GM18505 (cell line): ENCODE results near the gene NAA15.
"Not testable (repeated sequence)": the region's sequence is repeated elsewhere in the genome, so short reads cannot be mapped to it uniquely, and the experiment has no call there.

Experiments used
- ATAC-seq: cut with Tn5 transposase; IDR thresholded peaks from one replicate; pipeline ENCODE4 v1.9.1; 2021; ENCODE audit not compliant: unreplicated experiment
- POLR2A ChIP-seq: IDR thresholded peaks from 4 replicates; pipeline ENCODE4 v1.6.1; 2011; ENCODE audit warnings: borderline replicate concordance; ENCODE audit not compliant: insufficient read depth, insufficient read length; ENCODE audit errors: extremely low read depth

NAA15 gene

GRCh38 chr4:139337612-139338011 is 36.3 kb downstream of the NAA15 start:
- ATAC-seq = no peak
- TF ChIP-seq POLR2A = no peak

DNA sequence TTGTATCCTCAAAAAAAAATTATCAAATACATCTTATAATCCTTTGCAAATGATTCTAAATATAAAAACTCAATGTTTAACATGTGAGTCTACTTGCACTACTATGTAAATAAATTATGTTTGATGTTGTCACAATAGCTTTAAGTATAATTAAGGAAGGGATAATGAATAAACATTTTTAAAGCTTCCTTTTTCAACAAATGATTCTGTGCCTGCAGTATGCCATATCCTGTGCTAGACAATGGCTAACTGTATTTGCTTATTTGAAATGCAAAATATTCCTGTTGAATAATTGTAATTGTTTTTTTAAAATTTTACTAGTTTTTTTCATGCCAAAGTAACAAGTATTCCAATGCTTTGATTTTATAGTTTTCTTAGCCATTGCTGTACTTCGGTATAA is 60.0 kb downstream of the NAA15 start:
- ATAC-seq = no peak
- no peak for TF ChIP-seq POLR2A

- TF ChIP-seq POLR2A = no peak
- ATAC-seq = no peak
Observed at GRCh38 chr4:139367421-139368090, 66.3 kb downstream of the NAA15 start.

DNA sequence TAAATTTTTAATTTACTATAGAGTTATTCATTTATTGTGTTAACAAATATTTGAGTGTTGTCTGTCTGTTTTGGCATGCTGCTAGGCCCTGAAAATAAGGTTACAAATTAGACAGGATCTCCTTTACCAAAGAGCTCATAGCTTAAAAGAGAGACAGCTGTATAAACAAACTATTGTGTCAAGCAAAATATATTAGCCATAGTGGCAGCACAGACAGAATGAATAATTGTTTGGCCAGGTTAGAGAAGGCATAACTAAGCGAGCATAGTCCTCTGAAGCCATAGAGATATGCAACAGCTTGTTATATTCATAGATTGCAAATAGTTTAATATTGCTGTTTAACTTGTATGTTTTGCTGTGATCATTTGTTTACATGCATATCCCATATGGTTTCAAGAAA is 67.7 kb downstream of the NAA15 start:
- ATAC-seq = no peak
- no peak for TF ChIP-seq POLR2A

GRCh38 chr4:139374251-139374650 is 72.9 kb downstream of the NAA15 start:
- TF ChIP-seq POLR2A = no peak
- ATAC-seq = no peak

DNA sequence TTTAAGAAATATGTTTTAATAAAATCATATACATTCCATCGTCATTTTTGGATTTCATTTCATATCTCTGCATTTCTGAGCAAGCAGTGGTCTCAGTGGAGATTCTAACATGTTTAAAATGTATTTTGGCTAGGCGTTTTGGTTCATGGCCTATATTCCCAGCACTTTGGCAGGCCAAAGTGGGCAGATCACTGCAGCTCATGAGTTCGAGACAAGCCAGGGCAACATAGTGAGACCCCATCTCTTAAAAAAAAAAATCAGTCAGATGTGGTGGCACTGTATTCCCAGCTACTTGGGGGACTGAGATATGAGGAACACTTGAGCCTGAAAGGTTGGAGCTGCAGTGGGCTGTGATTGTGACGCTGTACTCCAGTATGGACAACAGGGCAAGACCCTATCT is 85.1 kb downstream of the NAA15 start:
- no peak for TF ChIP-seq POLR2A
- no peak for ATAC-seq

- TF ChIP-seq POLR2A = no peak
- ATAC-seq = no peak
Observed at GRCh38 chr4:139389102-139389501, 87.8 kb downstream of the NAA15 start.

- TF ChIP-seq POLR2A = no peak
- no peak for ATAC-seq
Observed at GRCh38 chr4:139389991-139390390, 88.7 kb downstream of the NAA15 start.

DNA sequence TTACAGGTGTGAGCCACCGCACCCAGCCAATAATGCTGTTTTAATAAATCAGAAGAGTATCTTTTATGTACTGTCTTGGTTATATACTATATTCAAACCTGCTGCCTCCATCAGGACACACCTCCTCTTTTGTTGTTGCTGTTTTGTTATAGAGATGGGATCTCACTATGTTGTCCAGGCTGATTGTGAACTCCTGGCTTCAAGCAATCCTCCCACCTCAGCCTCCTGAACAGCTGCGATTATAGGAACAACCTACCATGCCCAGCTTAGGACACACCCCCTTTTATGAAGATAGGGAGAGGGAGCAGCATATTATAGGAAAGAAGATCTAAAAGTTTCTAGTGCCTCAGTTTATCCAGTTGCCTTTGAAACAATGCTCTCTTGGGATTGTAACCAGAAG is 90.4 kb downstream of the NAA15 start:
- TF ChIP-seq POLR2A = no peak
- ATAC-seq = no peak

DNA sequence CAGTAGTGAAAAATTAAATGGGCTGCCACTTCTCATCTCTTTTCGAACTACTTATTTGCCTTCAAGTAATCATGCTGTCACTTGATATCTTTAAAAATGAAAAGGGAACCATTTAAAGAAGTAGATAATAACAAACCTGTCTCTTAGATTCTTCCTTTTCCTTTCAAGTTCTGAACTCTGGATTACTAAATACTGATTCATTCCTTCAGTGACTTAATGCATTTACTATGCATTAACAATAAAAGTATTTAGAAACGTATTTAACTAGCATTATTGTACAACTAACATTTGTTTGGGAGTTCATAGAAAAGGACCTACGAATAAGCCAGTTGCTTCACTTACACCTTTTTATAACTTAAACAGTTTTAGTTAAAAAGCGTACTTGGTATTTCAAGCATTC is 91.5 kb downstream of the NAA15 start:
- no peak for TF ChIP-seq POLR2A
- ATAC-seq = no peak

GRCh38 chr4:139401368-139401767 is 100.1 kb downstream of the NAA15 start:
- TF ChIP-seq POLR2A = no peak
- no peak for ATAC-seq

- no peak for TF ChIP-seq POLR2A
- no peak for ATAC-seq
Observed at GRCh38 chr4:139402436-139402835, 101.1 kb downstream of the NAA15 start.

DNA sequence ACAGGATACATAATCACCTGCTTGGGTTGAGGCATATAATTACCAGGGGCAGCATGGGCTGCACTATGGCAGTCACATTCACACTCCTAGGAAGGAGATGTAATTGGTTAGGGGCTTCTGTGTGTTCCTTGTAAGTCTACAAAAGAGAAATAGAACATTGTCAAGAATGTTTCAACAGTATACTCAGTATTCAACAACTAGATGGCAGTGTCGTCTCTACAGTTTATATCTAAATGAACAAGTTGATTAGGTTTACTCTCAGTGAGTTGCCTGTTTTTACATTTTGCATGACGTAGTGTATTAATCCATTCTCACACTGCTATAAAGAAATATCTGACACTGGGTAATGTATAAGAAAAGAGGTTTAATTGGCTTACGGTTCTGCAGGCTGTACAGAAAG is 102.2 kb downstream of the NAA15 start:
- TF ChIP-seq POLR2A = no peak
- ATAC-seq = no peak

GRCh38 chr4:139410312-139410711 is 109.0 kb downstream of the NAA15 start:
- ATAC-seq = no peak
- TF ChIP-seq POLR2A = no peak

- ATAC-seq = not testable (repeated sequence)
Observed at GRCh38 chr4:139414671-139415210, 113.4 kb downstream of the NAA15 start.

GRCh38 chr4:139416073-139416673 is 114.9 kb downstream of the NAA15 start:
- TF ChIP-seq POLR2A = no peak
- no peak for ATAC-seq
